HepG2 (cell line): Measurements from ENCODE around the gene MTHFR. TPM values are rescaled to one million over a fixed set of nuclear protein-coding genes. Genes with fewer than 3 reads are reported as not detected.

Experiments used
- GLMP ChIP-seq: sonication (generic); formaldehyde crosslinking; IDR thresholded peaks from 2 replicates; pipeline ENCODE4 v1.9.0; 2021; ENCODE audit warnings: missing genetic modification reagents, mild to moderate bottlenecking, borderline replicate concordance
- HNF1A ChIP-seq, 2 experiments: sonication (generic) in 1 of 2; formaldehyde crosslinking in 1 of 2; IDR thresholded peaks; 2 replicates each; pipeline versions ENCODE4 v1.4.0 to v1.6.1; 2016 to 2020; ENCODE audit warnings: borderline replicate concordance in 1 of 2, low read depth in 1 of 2, mild to moderate bottlenecking in 1 of 2, missing genetic modification reagents in 1 of 2
- HNRNPLL ChIP-seq: fragments of 200-400 bp; formaldehyde crosslinking; IDR thresholded peaks from 2 replicates; pipeline ENCODE4 v1.6.1; 2017; ENCODE audit warnings: mild to moderate bottlenecking, low read depth, low read length; ENCODE audit not compliant: poor library complexity, severe bottlenecking
- IKZF4 ChIP-seq: sonication (generic); formaldehyde crosslinking; IDR thresholded peaks from 2 replicates; pipeline ENCODE4 v1.5.1; 2020; ENCODE audit warnings: borderline replicate concordance, mild to moderate bottlenecking, low read depth, missing genetic modification reagents; ENCODE audit errors: not compliant biosample characterization
- KDM5A ChIP-seq: fragments of 200-600 bp; sonication (generic); IDR thresholded peaks from 2 replicates; pipeline ENCODE4 v1.7.0; 2018; ENCODE audit warnings: antibody characterized with exemption, mild to moderate bottlenecking, low read length, borderline replicate concordance
- MED8 ChIP-seq: sonication (generic); formaldehyde crosslinking; IDR thresholded peaks from 2 replicates; pipeline ENCODE4 v1.8.1; 2023; ENCODE audit warnings: mild to moderate bottlenecking, missing genetic modification reagents; ENCODE audit not compliant: insufficient replicate concordance
- SALL2 ChIP-seq: sonication (generic); formaldehyde crosslinking; IDR thresholded peaks from 2 replicates; pipeline ENCODE4 v1.8.1; 2023; ENCODE audit warnings: mild to moderate bottlenecking, missing genetic modification reagents, inconsistent platforms
- SNAPC4 ChIP-seq: sonication (generic); formaldehyde crosslinking; IDR thresholded peaks from 2 replicates; pipeline ENCODE4 v1.4.0; 2020; ENCODE audit warnings: mild to moderate bottlenecking, missing genetic modification reagents
- SOX6 ChIP-seq, 2 experiments: fragments of 450-650 bp in 1 of 2; sonication (generic) in 1 of 2; formaldehyde crosslinking in 1 of 2; IDR thresholded peaks; 2 replicates each; pipeline versions ENCODE4 v1.4.0 to v1.6.1; 2017 to 2020; ENCODE audit warnings: antibody characterized with exemption in 1 of 2, mild to moderate bottlenecking in 1 of 2, missing genetic modification reagents in 1 of 2
- TGIF2 ChIP-seq: IDR thresholded peaks from 2 replicates; pipeline ENCODE4 v1.6.1; 2016; ENCODE audit warnings: control low read depth, missing compliant biosample characterization
- ZBTB7B ChIP-seq: sonication (generic); formaldehyde crosslinking; IDR thresholded peaks from 2 replicates; pipeline ENCODE4 v1.4.0; 2020; ENCODE audit warnings: missing genetic modification reagents
- ZKSCAN5 ChIP-seq: sonication (generic); formaldehyde crosslinking; IDR thresholded peaks from 2 replicates; pipeline ENCODE4 v1.5.1; 2020; ENCODE audit warnings: mild to moderate bottlenecking, missing genetic modification reagents
- polyA plus RNA-seq, 8 experiments: library from polyadenylated mRNA; depleted of rRNA in 3 of 8; stranded (reverse) in 7 of 8; unstranded in 1 of 8; fragments of >200 nt; fragmentation: Illumina TruSeq in 4 of 8; extraction: Trizol in 4 of 8; gene quantifications; 2 replicates each; pipeline versions ENCODE4 v1.2.1 to v1.2.3, GENCODE V29; 2011 to 2016; ENCODE audit warnings: low read depth in 4 of 8, missing spikeins in 1 of 8, mixed read lengths in 1 of 8; ENCODE audit not compliant: insufficient read depth in 1 of 8
- total RNA-seq, 5 experiments: library from RNA; depleted of rRNA; stranded (reverse); fragments of >200 nt; fragmentation: Illumina TruSeq; extraction: Trizol; gene quantifications; 2 replicates each; pipeline ENCODE4 v1.2.3, GENCODE V29; 2016; ENCODE audit warnings: low read depth in 1 of 5
- TF ChIP-seq, protein P1 (sequence below), 2 experiments: sonication (generic) in 1 of 2; formaldehyde crosslinking in 1 of 2; IDR thresholded peaks; 2 replicates each; pipeline versions ENCODE4 v1.4.0 to v1.6.1; 2018 to 2020; ENCODE audit warnings: missing genetic modification reagents in 2 of 2, borderline replicate concordance in 1 of 2, low read depth in 1 of 2, mild to moderate bottlenecking in 1 of 2, missing biosample characterization in 1 of 2

Gene MTHFR
- total and polyA plus RNA-seq, 2 of the 13 experiments (the other 11 are each of a cell fraction or from before 2014, with no cell fraction given) = 3.8 to 8.2 TPM

- TF ChIP-seq HNF1A (IDR thresholded peaks at IDR 0.05; ENCODE audit: low read depth) = peak; percentile 51; the same call in 1 of the 2 replicates
- TF ChIP-seq HNF1A (CRISPR knock-in tag; IDR thresholded peaks at IDR 0.05; ENCODE audit: borderline replicate concordance) = peak; percentile 76; the same call in 1 of the 2 replicates
- TF ChIP-seq GLMP (CRISPR knock-in tag) = no peak
- TF ChIP-seq KDM5A = no peak
- TF ChIP-seq, protein P1, sequence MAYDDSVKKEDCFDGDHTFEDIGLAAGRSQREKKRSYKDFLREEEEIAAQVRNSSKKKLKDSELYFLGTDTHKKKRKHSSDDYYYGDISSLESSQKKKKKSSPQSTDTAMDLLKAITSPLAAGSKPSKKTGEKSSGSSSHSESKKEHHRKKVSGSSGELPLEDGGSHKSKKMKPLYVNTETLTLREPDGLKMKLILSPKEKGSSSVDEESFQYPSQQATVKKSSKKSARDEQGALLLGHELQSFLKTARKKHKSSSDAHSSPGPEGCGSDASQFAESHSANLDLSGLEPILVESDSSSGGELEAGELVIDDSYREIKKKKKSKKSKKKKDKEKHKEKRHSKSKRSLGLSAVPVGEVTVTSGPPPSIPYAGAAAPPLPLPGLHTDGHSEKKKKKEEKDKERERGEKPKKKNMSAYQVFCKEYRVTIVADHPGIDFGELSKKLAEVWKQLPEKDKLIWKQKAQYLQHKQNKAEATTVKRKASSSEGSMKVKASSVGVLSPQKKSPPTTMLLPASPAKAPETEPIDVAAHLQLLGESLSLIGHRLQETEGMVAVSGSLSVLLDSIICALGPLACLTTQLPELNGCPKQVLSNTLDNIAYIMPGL (CRISPR knock-in tag; IDR thresholded peaks at IDR 0.05; ENCODE audit: borderline replicate concordance in 1 of 2, low read depth in 1 of 2) = peak; percentile 33 to 43; a peak in 1 of 4 replicates
- TF ChIP-seq HNRNPLL = no peak
- TF ChIP-seq ZKSCAN5 (CRISPR knock-in tag) = no peak
- TF ChIP-seq IKZF4 (CRISPR knock-in tag) = no peak
- TF ChIP-seq SALL2 = peak; percentile 61; the same call in 1 of the 2 replicates
- no peak for TF ChIP-seq MED8 (CRISPR knock-in tag)
- peak; percentile 81; the same call in 1 of the 2 replicates for TF ChIP-seq TGIF2 (CRISPR knock-in tag)
- peak; percentile 74; the same call in 1 of the 2 replicates for TF ChIP-seq ZBTB7B
- no peak for TF ChIP-seq SOX6 (IDR thresholded peaks at IDR 0.05)
- TF ChIP-seq SOX6 (CRISPR knock-in tag; IDR thresholded peaks at IDR 0.05) = peak; percentile 85
- peak; percentile 61; the same call in 1 of the 2 replicates for TF ChIP-seq SNAPC4 (CRISPR knock-in tag)
Observed at GRCh38 chr1:11842154-11843041, 36.6 kb upstream of the MTHFR start (continued).
